Spleen (tissue), 7 donors: Measurements from ENCODE around the gene EVC.

ENCODE experiments used
- POLR2AphosphoS5 ChIP-seq, 3 donors: sonication (generic); formaldehyde crosslinking; IDR thresholded peaks; one replicate each; pipeline ENCODE4 v1.5.1; 2017; ENCODE audit warnings: antibody characterized with exemption in 3 of 3
- TF ChIP-seq, protein P1 (sequence below), 11 experiments: fragments of 200-600 bp in 7 of 11; fragments of 450-650 bp in 4 of 11; sonication (generic) in 4 of 11; IDR thresholded peaks in 8 of 11; conservative IDR thresholded peaks in 3 of 11; 1 replicate in 7 of 11; 2 replicates in 4 of 11; pipeline versions ENCODE4 v1.4.0 to v1.8.0; 2016 to 2021; ENCODE audit warnings: antibody characterized with exemption in 11 of 11, inconsistent platforms in 4 of 11, mild to moderate bottlenecking in 1 of 11
- donor health status: DM: no; HTN: no; CAD: no; lungs with moderate emphysema.
- donor health status: DM: no; HTN: no; CAD: no.
- donor health status: DM: no; HTN: no; CAD: no.

DNA sequence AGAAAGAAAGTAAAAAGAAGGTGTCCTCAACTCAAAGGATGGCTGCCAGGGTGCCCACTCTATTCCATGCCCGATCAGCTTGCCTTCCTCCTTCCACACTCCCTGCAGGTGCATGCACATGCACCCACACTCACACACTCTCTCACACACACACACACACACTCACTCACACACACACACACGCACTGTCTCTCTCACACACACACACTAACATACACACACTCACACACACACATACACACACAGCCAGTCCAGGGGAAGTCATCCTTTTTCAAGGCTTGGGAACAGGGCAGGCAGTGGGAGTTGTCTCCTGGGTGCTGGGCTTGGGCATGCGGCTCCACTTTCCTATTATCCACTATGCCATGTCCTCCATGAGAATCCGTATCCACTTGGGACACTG, 131.5 kb downstream of the EVC start:
- TF ChIP-seq, protein P1, sequence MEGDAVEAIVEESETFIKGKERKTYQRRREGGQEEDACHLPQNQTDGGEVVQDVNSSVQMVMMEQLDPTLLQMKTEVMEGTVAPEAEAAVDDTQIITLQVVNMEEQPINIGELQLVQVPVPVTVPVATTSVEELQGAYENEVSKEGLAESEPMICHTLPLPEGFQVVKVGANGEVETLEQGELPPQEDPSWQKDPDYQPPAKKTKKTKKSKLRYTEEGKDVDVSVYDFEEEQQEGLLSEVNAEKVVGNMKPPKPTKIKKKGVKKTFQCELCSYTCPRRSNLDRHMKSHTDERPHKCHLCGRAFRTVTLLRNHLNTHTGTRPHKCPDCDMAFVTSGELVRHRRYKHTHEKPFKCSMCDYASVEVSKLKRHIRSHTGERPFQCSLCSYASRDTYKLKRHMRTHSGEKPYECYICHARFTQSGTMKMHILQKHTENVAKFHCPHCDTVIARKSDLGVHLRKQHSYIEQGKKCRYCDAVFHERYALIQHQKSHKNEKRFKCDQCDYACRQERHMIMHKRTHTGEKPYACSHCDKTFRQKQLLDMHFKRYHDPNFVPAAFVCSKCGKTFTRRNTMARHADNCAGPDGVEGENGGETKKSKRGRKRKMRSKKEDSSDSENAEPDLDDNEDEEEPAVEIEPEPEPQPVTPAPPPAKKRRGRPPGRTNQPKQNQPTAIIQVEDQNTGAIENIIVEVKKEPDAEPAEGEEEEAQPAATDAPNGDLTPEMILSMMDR (IDR thresholded peaks at IDR 0.05 in 8 of 11, conservative IDR thresholded peaks at IDR 0.05 in 3 of 11), result no peak
- TF ChIP-seq POLR2AphosphoS5 (IDR thresholded peaks at IDR 0.05), result no peak
